NCI-H446 treated with DMSO at 0.1 percent for 48 hours (cell line): ENCODE data around the gene EDC3.
"Not testable (repeated sequence)": the region's sequence is repeated elsewhere in the genome, so short reads cannot be mapped to it uniquely, and the experiment has no call there.

Experiments
- DNase-seq: peaks from one replicate; lab custom pipeline; 2025; lab: John Stamatoyannopoulos, UW

The EDC3 gene

GRCh38 chr15:74651242-74651741 lies 44.5 kb downstream of the EDC3 start:
- peak; percentile 55 for DNase-seq

GRCh38 chr15:74648051-74648842 lies 47.6 kb downstream of the EDC3 start:
- DNase-seq: no peak

- no peak for DNase-seq
These were observed 49.3 kb downstream of the EDC3 start for GRCh38 chr15:74646480-74646879.

GRCh38 chr15:74643665-74644204 lies 52.1 kb downstream of the EDC3 start:
- no peak for DNase-seq

- no peak for DNase-seq
These were observed 52.8 kb downstream of the EDC3 start for GRCh38 chr15:74642734-74643664.

- DNase-seq: no peak
These were observed 53.5 kb downstream of the EDC3 start for GRCh38 chr15:74642348-74642733.

GRCh38 chr15:74641151-74641550 lies 54.7 kb downstream of the EDC3 start:
- DNase-seq: no peak

GRCh38 chr15:74636984-74637383 lies 58.8 kb downstream of the EDC3 start:
- DNase-seq: no peak

GRCh38 chr15:74635228-74635627 lies 60.6 kb downstream of the EDC3 start:
- no peak for DNase-seq

- DNase-seq: no peak
These were observed 62.0 kb downstream of the EDC3 start for GRCh38 chr15:74633781-74634180.

- no peak for DNase-seq
These were observed 63.2 kb downstream of the EDC3 start for GRCh38 chr15:74632601-74633000.

GRCh38 chr15:74631935-74632560 lies 63.8 kb downstream of the EDC3 start:
- DNase-seq: no peak

GRCh38 chr15:74631408-74631807 lies 64.4 kb downstream of the EDC3 start:
- DNase-seq: no peak

- no peak for DNase-seq
These were observed 64.8 kb downstream of the EDC3 start for GRCh38 chr15:74631087-74631385.

- no peak for DNase-seq
These were observed 65.3 kb downstream of the EDC3 start for GRCh38 chr15:74630284-74631086.

GRCh38 chr15:74629696-74630095 lies 66.1 kb downstream of the EDC3 start:
- DNase-seq: not testable (repeated sequence)

GRCh38 chr15:74628949-74629348 lies 66.9 kb downstream of the EDC3 start:
- DNase-seq: no peak

- no peak for DNase-seq
These were observed 67.6 kb downstream of the EDC3 start for GRCh38 chr15:74628199-74628598.

- DNase-seq: no peak
These were observed 68.1 kb downstream of the EDC3 start for GRCh38 chr15:74627766-74628165.

- DNase-seq: no peak
These were observed 68.8 kb downstream of the EDC3 start for GRCh38 chr15:74626752-74627692.
